Measurements from ENCODE around the gene GRID1. TPM values are rescaled to one million over a fixed set of nuclear protein-coding genes. Genes with fewer than 3 reads are reported as not detected.

GRID1 gene
- total and polyA plus RNA-seq, 9 of the 15 experiments (the other 6 are each of a cell fraction or from before 2014, with no cell fraction given): 0.01 to 7.2 (median 1.2) TPM

DNA sequence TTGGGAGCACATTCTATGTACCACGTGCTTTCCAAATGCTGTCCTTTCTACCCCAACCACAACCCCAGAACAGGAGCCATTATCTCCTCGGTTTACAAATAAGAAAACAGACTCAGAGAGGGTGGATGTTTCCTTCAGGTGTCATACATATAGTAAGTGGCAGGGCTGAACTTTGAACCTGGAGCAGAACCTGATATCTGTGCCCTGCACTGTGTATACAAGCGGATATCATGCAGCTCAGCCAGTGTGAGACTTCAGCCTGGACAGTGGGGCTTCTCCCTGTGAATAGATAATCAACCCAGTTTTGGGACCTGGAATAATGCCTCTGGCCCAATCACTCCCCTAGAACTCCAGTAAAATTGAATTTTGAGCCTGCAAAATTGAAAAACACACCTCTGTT lies 341.1 kb downstream of the GRID1 start:
- Histone ChIP-seq H3K9me3 (replicated peaks; ENCODE audit: control insufficient read depth, insufficient read depth, low read depth, low read length) (no peaks in the 10 kb centered on the region), H3K27me3 (ENCODE audit: control insufficient read depth in 2 of 2, insufficient read depth in 2 of 2, low read length in 2 of 2) (peaks cover 0 to 9% of the 10 kb centered on the region in 2 experiments; a peak in 2 of 5 replicates), H3K36me3 (ENCODE audit: control insufficient read depth, insufficient read depth, low read length) (no peaks in the 10 kb centered on the region), H3K4me3 (no peak overlapping the region), H3K79me2 (ENCODE audit: control insufficient read depth, insufficient read depth, low read length) (no peaks in the 10 kb centered on the region), H3K4me1 (replicated peaks in 1 of 2; ENCODE audit: control insufficient read depth in 2 of 2, insufficient read depth in 2 of 2, low read length in 2 of 2) (peaks cover 7 to 16% of the 10 kb centered on the region in 2 experiments; a peak in 3 of 5 replicates), H3K9ac (ENCODE audit: insufficient read depth in 1 of 2, low read depth in 2 of 2, low read length in 2 of 2) (no peak overlapping the region), H4K20me1 (replicated peaks; ENCODE audit: control insufficient read depth, insufficient read depth, low read length) (no peaks in the 10 kb centered on the region), H3K27ac (ENCODE audit: extremely low read depth, low read depth, low read length) (no peak overlapping the region), H3K9me1 (ENCODE audit: control insufficient read depth, insufficient read depth, low read length) (no peaks in the 10 kb centered on the region), H2AFZ (ENCODE audit: low read depth, low read length) (peak overlapping the region; percentile 72), H3K4me2 (ENCODE audit: insufficient read depth, low read length) (no peak overlapping the region; the same call in 1 of the 2 replicates)
- no TSS peak for BruUV-seq (replicated peaks)
- intact Hi-C loops (cut with micrococcal nuclease) (no loop called here), in situ Hi-C loops (cut with MboI) (no loop called here)
- no peak; the same call in 1 of the 3 replicates for ATAC-seq
- CTCF ChIA-PET (ENCODE audit: low intra/inter-chr PET ratio): no interaction called here
- WGBS (ENCODE audit: insufficient coverage, low coverage, missing lambda C conversion rate): 17% methylated on average over 3 of the region's 3 CpGs
- TF ChIP-seq, protein P1, sequence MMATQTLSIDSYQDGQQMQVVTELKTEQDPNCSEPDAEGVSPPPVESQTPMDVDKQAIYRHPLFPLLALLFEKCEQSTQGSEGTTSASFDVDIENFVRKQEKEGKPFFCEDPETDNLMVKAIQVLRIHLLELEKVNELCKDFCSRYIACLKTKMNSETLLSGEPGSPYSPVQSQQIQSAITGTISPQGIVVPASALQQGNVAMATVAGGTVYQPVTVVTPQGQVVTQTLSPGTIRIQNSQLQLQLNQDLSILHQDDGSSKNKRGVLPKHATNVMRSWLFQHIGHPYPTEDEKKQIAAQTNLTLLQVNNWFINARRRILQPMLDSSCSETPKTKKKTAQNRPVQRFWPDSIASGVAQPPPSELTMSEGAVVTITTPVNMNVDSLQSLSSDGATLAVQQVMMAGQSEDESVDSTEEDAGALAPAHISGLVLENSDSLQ (IDR thresholded peaks at IDR 0.05): no peak
- TF ChIP-seq DDX20 (tag; IDR thresholded peaks at IDR 0.05; ENCODE audit: low read depth) (no peak), CTCFL (IDR thresholded peaks at IDR 0.05; ENCODE audit: borderline replicate concordance, insufficient read depth, low read depth, low read length, poor library complexity, severe bottlenecking) (no peak), HDAC3 (IDR thresholded peaks at IDR 0.05; ENCODE audit: borderline replicate concordance, partially characterized antibody) (no peak), ZNF830 (CRISPR knock-in tag; IDR thresholded peaks at IDR 0.05) (no peak), ZNF561 (CRISPR knock-in tag; conservative IDR thresholded peaks at IDR 0.05) (no peak), NR2C1 (IDR thresholded peaks at IDR 0.05) (no peak), NR2C1 (tag; IDR thresholded peaks at IDR 0.05) (peak; percentile 16; the same call in 1 of the 2 replicates), HOMEZ (CRISPR knock-in tag; IDR thresholded peaks at IDR 0.05) (no peak), ZNF707 (CRISPR knock-in tag; conservative IDR thresholded peaks at IDR 0.05) (no peak), USF2 (CRISPR knock-in tag; IDR thresholded peaks at IDR 0.05) (0 out of 2 replicates have a peak, but pooled peaks have one; percentile 7)
- POLR2A ChIA-PET: no interaction called here
- FAIRE-seq: no peak
- DNase-seq (ENCODE audit: extremely low read depth in 1 of 4, low spot score in 3 of 4): peak in 1 of 4 experiments; percentile 22
